DOHH2 (cell line): ENCODE measurements around the gene MSMP.

Experiments used
- CTCF ChIP-seq: fragments of 200-600 bp; sonication (generic); IDR thresholded peaks from one replicate; pipeline ENCODE4 v1.5.1; 2014; ENCODE audit warnings: antibody characterized with exemption, mild to moderate bottlenecking, low read depth, low read length; ENCODE audit not compliant: poor library complexity, severe bottlenecking
- EZH2phosphoT487 ChIP-seq: fragments of 200-600 bp; sonication (generic); IDR thresholded peaks from 2 replicates; pipeline ENCODE4 v1.6.1; 2017; ENCODE audit warnings: borderline replicate concordance, mild to moderate bottlenecking, antibody characterized with exemption, low read length, moderate library complexity, mixed read lengths

- no peak for TF ChIP-seq CTCF
- no peak for TF ChIP-seq EZH2phosphoT487
These were observed 9.7 kb upstream of the MSMP start for GRCh38 chr9:35763803-35764202.
